ENCODE results near the gene GPR65. TPM values are rescaled to one million over a fixed set of nuclear protein-coding genes. Genes with fewer than 3 reads are reported as not detected.

The GPR65 gene
- 3.4 TPM for total RNA-seq
- long read RNA-seq, full-length matches to known transcripts = 10 of 10 reads
- long read RNA-seq, partial matches to known transcripts = 0 of 10 reads
- long read RNA-seq, other reads (novel, unspliced or antisense) = 0 of 10 reads

- no peak for DNase-seq (ENCODE audit: low spot score)
These were observed at the start of gene GPR65 for GRCh38 chr14:88005050-88005481. TSS of gene GPR65 (plus strand) at chr14:88005135. CDS start at chr14:88010848, 5,713 bp downstream.

GRCh38 chr14:87955501-87955900, 49.4 kb upstream of the GPR65 start:
- DNase-seq (ENCODE audit: low spot score) = no peak

GRCh38 chr14:87960013-87960787, 44.7 kb upstream of the GPR65 start:
- no peak for DNase-seq (ENCODE audit: low spot score)

GRCh38 chr14:87961246-87961645, 43.7 kb upstream of the GPR65 start:
- no peak for DNase-seq (ENCODE audit: low spot score)

GRCh38 chr14:87966816-87967215, 38.1 kb upstream of the GPR65 start:
- DNase-seq (ENCODE audit: low spot score) = no peak

- DNase-seq (ENCODE audit: low spot score) = no peak
These were observed 37.4 kb upstream of the GPR65 start for GRCh38 chr14:87967496-87967895.

- no peak for DNase-seq (ENCODE audit: low spot score)
These were observed 33.9 kb upstream of the GPR65 start for GRCh38 chr14:87971010-87971409.

- DNase-seq (ENCODE audit: low spot score) = no peak
These were observed 29.3 kb upstream of the GPR65 start for GRCh38 chr14:87975636-87976035.

GRCh38 chr14:87979689-87980088, 25.2 kb upstream of the GPR65 start:
- DNase-seq (ENCODE audit: low spot score) = no peak

GRCh38 chr14:87989221-87989955, 15.5 kb upstream of the GPR65 start:
- no peak for DNase-seq (ENCODE audit: low spot score)

- no peak for DNase-seq (ENCODE audit: low spot score)
These were observed 15.0 kb upstream of the GPR65 start for GRCh38 chr14:87989956-87990299.

GRCh38 chr14:87990682-87991081, 14.3 kb upstream of the GPR65 start:
- DNase-seq (ENCODE audit: low spot score) = no peak

- no peak for DNase-seq (ENCODE audit: low spot score)
These were observed 12.6 kb upstream of the GPR65 start for GRCh38 chr14:87992346-87992717.

GRCh38 chr14:87992718-87993628, 12.0 kb upstream of the GPR65 start, which contains the start of gene GALC:
TSS of gene GALC (minus strand) at chr14:87993182. CDS start at chr14:87993164, 18 bp downstream.
- peak; percentile 98 for DNase-seq (ENCODE audit: low spot score)

- DNase-seq (ENCODE audit: low spot score) = no peak
These were observed 10.0 kb upstream of the GPR65 start for GRCh38 chr14:87994974-87995373.

GRCh38 chr14:87995500-87996290, 9.2 kb upstream of the GPR65 start:
- no peak for DNase-seq (ENCODE audit: low spot score)

- no peak for DNase-seq (ENCODE audit: low spot score)
These were observed 8.7 kb upstream of the GPR65 start for GRCh38 chr14:87996291-87996592.

- DNase-seq (ENCODE audit: low spot score) = no peak
These were observed 6.5 kb upstream of the GPR65 start for GRCh38 chr14:87998482-87998881.

GRCh38 chr14:87999277-87999676, 5.7 kb upstream of the GPR65 start:
- no peak for DNase-seq (ENCODE audit: low spot score)

- DNase-seq (ENCODE audit: low spot score) = no peak
These were observed 2.4 kb upstream of the GPR65 start for GRCh38 chr14:88002421-88003075.

All from mesenteric fat pad (tissue), 1 donor.